ENCODE data around the gene TCTN2. TPM values are rescaled to one million over a fixed set of nuclear protein-coding genes. Genes with fewer than 3 reads are reported as not detected.

Gene TCTN2
- total and polyA plus RNA-seq, 2 of the 4 experiments (the other 2 are of a cell fraction): 8.4 to 13.6 TPM

GRCh38 chr12:123712780-123713319 lies 41.9 kb downstream of the TCTN2 start:
- CTCF ChIA-PET: interaction anchor here (0.6 to 1.2 kb wide), 2 partner anchors 47 to 274 kb away, joined by 3 to 5 read pairs; no protein-coding TSS in a partner anchor
- Histone ChIP-seq H3K27ac (ENCODE audit: insufficient read depth, low read length) (peak overlapping the region; percentile 72; the same call in 1 of the 2 replicates), H4K20me1 (ENCODE audit: insufficient read depth, low read length) (no peaks in the 10 kb centered on the region; the same call in 1 of the 2 replicates), H2AK5ac (ENCODE audit: low read depth, low read length) (peak overlapping the region; percentile 37; the same call in 1 of the 2 replicates), H2AK9ac (replicated peaks; ENCODE audit: low read depth, low read length, poor library complexity) (peak overlapping the region; percentile 96), H3K79me1 (ENCODE audit: low read depth in 1 of 2, low read length in 2 of 2) (peaks cover 13 to 34% of the 10 kb centered on the region in 2 experiments), H3K36me3 (ENCODE audit: control insufficient read depth, insufficient read depth, low read length) (peaks cover 2% of the 10 kb centered on the region; the same call in 1 of the 2 replicates), H2BK5ac (ENCODE audit: low read depth, low read length, poor library complexity, severe bottlenecking) (no peak overlapping the region), H4K5ac (ENCODE audit: low read depth, low read length) (no peak overlapping the region), H3K4me3 (ENCODE audit: insufficient read depth, low read depth, low read length) (peak overlapping the region; percentile 93), H2BK15ac (ENCODE audit: low read depth, low read length) (no peak overlapping the region), H2BK20ac (ENCODE audit: low read depth, low read length) (no peak overlapping the region), H3K4ac (ENCODE audit: low read depth, low read length) (peak overlapping the region; percentile 72; the same call in 1 of the 2 replicates), H2AFZ (replicated peaks; ENCODE audit: low read length, poor library complexity) (peak overlapping the region; percentile 96), H3K9ac (ENCODE audit: low read depth, low read length) (peak overlapping the region; percentile 92), H3K23ac (ENCODE audit: low read depth, low read length) (peak overlapping the region; percentile 2; the same call in 1 of the 2 replicates), H3K18ac (ENCODE audit: low read depth, low read length) (no peak overlapping the region), H3K27me3 (ENCODE audit: control insufficient read depth, insufficient read depth, low read length) (no peaks in the 10 kb centered on the region), H3K9me1 (ENCODE audit: insufficient read depth, low read length) (peaks cover 5% of the 10 kb centered on the region; the same call in 1 of the 2 replicates), H2BK120ac (ENCODE audit: low read depth, low read length) (no peak overlapping the region), H3K56ac (ENCODE audit: extremely low read depth, insufficient read depth, low read length) (peak overlapping the region; percentile 3; the same call in 1 of the 2 replicates), H3K4me1 (ENCODE audit: control insufficient read depth, insufficient read depth, low read length) (peaks cover 5% of the 10 kb centered on the region), H3K9me3 (ENCODE audit: control insufficient read depth, insufficient read depth, low read length) (no peaks in the 10 kb centered on the region), H3K4me2 (ENCODE audit: low read depth, low read length) (peak overlapping the region; percentile 100), H4K8ac (ENCODE audit: low read depth in 2 of 2, low read length in 2 of 2) (peak overlapping the region; percentile 54 to 65; a peak in 3 of 4 replicates), H3K14ac (replicated peaks; ENCODE audit: low read depth, low read length) (0 out of 2 replicates have a peak overlapping the region, but pooled peaks have one; percentile 9), H4K91ac (ENCODE audit: insufficient read depth, low read depth, low read length) (no peak overlapping the region; the same call in 1 of the 2 replicates)
- POLR2A ChIA-PET (ENCODE audit: unreplicated experiment): no interaction called here
- dilution Hi-C loops (cut with HindIII; ENCODE audit: low sequenced_read_pairs, unreplicated experiment) (no loop called here), intact Hi-C loops (cut with micrococcal nuclease) (loop anchor here (5.0 kb wide), 1 partner anchor 269 kb away; no protein-coding TSS in a partner anchor), in situ Hi-C loops (cut with MboI; ENCODE audit: low sequenced_read_pairs) (no loop called here)
- BruUV-seq (replicated peaks): no TSS peak
- ATAC-seq (ENCODE audit: low read depth): no peak
- no peak for DNase-seq
- no peak for TF ChIP-seq POLR2A (IDR thresholded peaks at IDR 0.05; ENCODE audit: low read depth, low read length)
- TF ChIP-seq RCOR1 (IDR thresholded peaks at IDR 0.05; ENCODE audit: insufficient replicate concordance, low read length): no peak
- no peak for TF ChIP-seq NFE2L2 (IDR thresholded peaks at IDR 0.05; ENCODE audit: low read depth, low read length)
- TF ChIP-seq MXI1 (IDR thresholded peaks at IDR 0.05; ENCODE audit: borderline replicate concordance, low read depth, low read length): no peak
- TF ChIP-seq MAFK (IDR thresholded peaks at IDR 0.05; ENCODE audit: low read depth, low read length): no peak
- no peak for TF ChIP-seq CHD1 (IDR thresholded peaks at IDR 0.05; ENCODE audit: low read depth, low read length)
- 0% methylated on average over 7 of the region's 26 CpGs; no CpG with 5 or more reads in 1 of the 2 experiments for WGBS, 2 experiments (ENCODE audit: extremely low coverage in 2 of 2, insufficient read length in 1 of 2)

All from IMR-90 (cell line).